Tibial nerve (tissue), 3 donors: Measurements from ENCODE around the gene AFAP1.

Source experiments
- POLR2A ChIP-seq, 2 donors: fragments of 450-650 bp; IDR thresholded peaks; one replicate each; pipeline ENCODE4 v1.6.1; 2017; ENCODE audit warnings: antibody characterized with exemption in 2 of 2, mild to moderate bottlenecking in 2 of 2, moderate library complexity in 2 of 2
- TF ChIP-seq, protein P1 (sequence below), 5 experiments: fragments of 200-600 bp in 3 of 5; fragments of 450-650 bp in 2 of 5; sonication (generic) in 3 of 5; IDR thresholded peaks; one replicate each; pipeline ENCODE4 v1.5.1; 2016 to 2019; ENCODE audit warnings: antibody characterized with exemption in 5 of 5, mild to moderate bottlenecking in 3 of 5, moderate library complexity in 2 of 5

DNA sequence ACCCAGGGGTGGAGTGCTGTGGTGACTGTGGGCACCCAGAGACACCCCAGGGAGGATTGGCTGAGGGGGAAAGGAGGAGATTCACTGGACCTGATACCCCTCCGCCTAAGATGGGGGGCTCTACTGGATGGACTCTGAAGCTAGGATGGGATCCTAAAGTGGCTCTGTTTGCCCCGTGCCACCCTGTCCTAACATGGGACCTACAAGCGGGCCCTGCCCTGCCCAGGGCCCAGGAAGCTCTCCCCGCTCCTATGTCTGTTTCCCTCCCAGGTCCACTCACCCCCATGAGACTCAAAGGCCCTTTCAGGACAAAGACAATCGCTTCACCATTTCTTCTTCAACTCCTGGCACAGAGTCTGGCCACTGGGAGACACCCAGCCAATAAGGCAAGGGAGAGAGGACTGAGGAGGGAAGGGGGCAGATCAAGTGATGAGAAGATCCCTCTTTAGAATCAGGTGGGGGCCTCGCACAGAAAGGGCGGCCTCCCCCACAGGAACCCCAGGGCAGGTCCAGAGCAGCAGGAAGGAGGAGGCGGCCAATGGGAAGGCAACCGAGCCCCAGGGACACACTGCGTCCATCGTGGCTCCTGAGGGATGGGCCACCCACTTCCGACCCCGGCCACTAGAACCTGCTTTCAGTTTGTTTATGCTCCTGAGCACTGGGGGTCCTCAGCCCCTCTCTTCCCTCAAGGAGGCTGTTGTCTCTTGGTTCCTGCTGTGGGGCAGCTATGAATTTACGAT lies 155.4 kb downstream of the AFAP1 start:
- TF ChIP-seq, protein P1, sequence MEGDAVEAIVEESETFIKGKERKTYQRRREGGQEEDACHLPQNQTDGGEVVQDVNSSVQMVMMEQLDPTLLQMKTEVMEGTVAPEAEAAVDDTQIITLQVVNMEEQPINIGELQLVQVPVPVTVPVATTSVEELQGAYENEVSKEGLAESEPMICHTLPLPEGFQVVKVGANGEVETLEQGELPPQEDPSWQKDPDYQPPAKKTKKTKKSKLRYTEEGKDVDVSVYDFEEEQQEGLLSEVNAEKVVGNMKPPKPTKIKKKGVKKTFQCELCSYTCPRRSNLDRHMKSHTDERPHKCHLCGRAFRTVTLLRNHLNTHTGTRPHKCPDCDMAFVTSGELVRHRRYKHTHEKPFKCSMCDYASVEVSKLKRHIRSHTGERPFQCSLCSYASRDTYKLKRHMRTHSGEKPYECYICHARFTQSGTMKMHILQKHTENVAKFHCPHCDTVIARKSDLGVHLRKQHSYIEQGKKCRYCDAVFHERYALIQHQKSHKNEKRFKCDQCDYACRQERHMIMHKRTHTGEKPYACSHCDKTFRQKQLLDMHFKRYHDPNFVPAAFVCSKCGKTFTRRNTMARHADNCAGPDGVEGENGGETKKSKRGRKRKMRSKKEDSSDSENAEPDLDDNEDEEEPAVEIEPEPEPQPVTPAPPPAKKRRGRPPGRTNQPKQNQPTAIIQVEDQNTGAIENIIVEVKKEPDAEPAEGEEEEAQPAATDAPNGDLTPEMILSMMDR (IDR thresholded peaks at IDR 0.05) = no peak
- no peak for TF ChIP-seq POLR2A (IDR thresholded peaks at IDR 0.05)
